HG02623 (cell line): ENCODE measurements around the gene HDAC4.

Experiments
- ATAC-seq: cut with Tn5 transposase; IDR thresholded peaks from one replicate; pipeline ENCODE4 v1.9.1; 2021; ENCODE audit warnings: moderate library complexity; ENCODE audit not compliant: unreplicated experiment

HDAC4 gene

GRCh38 chr2:239226677-239227581 lies 173.9 kb downstream of the HDAC4 start:
- ATAC-seq, result no peak

GRCh38 chr2:239225871-239226561 lies 174.8 kb downstream of the HDAC4 start:
- ATAC-seq, result no peak

GRCh38 chr2:239225371-239225851 lies 175.4 kb downstream of the HDAC4 start:
- ATAC-seq, result no peak

- no peak for ATAC-seq
Observed at GRCh38 chr2:239224955-239225354, 175.9 kb downstream of the HDAC4 start.

- no peak for ATAC-seq
Observed at GRCh38 chr2:239224199-239224570, 176.6 kb downstream of the HDAC4 start.

GRCh38 chr2:239223310-239224198 lies 177.3 kb downstream of the HDAC4 start:
- ATAC-seq, result no peak

GRCh38 chr2:239222706-239223309 lies 178.0 kb downstream of the HDAC4 start:
- ATAC-seq, result no peak

GRCh38 chr2:239222312-239222660 lies 178.5 kb downstream of the HDAC4 start:
- ATAC-seq, result no peak

- no peak for ATAC-seq
Observed at GRCh38 chr2:239220981-239221396, 179.8 kb downstream of the HDAC4 start.

- ATAC-seq, result no peak
Observed at GRCh38 chr2:239220341-239220740, 180.5 kb downstream of the HDAC4 start.

GRCh38 chr2:239216614-239217273 lies 184.1 kb downstream of the HDAC4 start:
- no peak for ATAC-seq

- no peak for ATAC-seq
Observed at GRCh38 chr2:239215988-239216613, 184.7 kb downstream of the HDAC4 start.

- no peak for ATAC-seq
Observed at GRCh38 chr2:239215136-239215925, 185.5 kb downstream of the HDAC4 start.

GRCh38 chr2:239214725-239215124 lies 186.1 kb downstream of the HDAC4 start:
- no peak for ATAC-seq

- ATAC-seq, result no peak
Observed at GRCh38 chr2:239213643-239214101, 187.1 kb downstream of the HDAC4 start.

GRCh38 chr2:239212929-239213642 lies 187.7 kb downstream of the HDAC4 start:
- no peak for ATAC-seq

- ATAC-seq, result no peak
Observed at GRCh38 chr2:239212121-239212928, 188.5 kb downstream of the HDAC4 start.
